GM21717 (cell line): Measurements from ENCODE around the gene OR6C68.
"Not testable (repeated sequence)": the region's sequence is repeated elsewhere in the genome, so short reads cannot be mapped to it uniquely, and the experiment has no call there.

Experiments
- ATAC-seq: cut with Tn5 transposase; IDR thresholded peaks from one replicate; pipeline ENCODE4 v1.9.1; 2021; ENCODE audit warnings: mild to moderate bottlenecking, moderate library complexity; ENCODE audit not compliant: unreplicated experiment

Gene OR6C68

DNA sequence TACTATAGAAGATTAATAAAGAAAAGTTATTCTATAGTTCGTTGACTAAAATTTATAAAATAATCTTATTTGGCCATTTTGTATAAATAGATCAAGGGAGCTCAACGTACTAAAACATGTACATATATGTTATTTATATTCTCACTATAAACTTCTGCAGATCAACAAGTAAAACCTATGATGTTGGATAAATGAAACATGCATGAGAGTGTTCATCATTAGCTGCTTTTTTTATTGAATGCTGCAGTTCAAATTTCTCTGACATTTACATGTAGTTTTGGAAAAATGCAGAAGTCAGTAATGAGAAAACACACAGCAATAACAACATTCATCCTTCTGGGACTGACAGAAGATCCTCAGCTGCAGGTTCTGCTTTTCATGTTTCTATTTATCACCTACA, at the start of gene OR6C68:
Gene OR6C68, plus strand, starts transcription at position 301 of the 400 bp plus-strand sequence. Its CDS starts 0 bp downstream, at position 301.
- ATAC-seq: no peak

DNA sequence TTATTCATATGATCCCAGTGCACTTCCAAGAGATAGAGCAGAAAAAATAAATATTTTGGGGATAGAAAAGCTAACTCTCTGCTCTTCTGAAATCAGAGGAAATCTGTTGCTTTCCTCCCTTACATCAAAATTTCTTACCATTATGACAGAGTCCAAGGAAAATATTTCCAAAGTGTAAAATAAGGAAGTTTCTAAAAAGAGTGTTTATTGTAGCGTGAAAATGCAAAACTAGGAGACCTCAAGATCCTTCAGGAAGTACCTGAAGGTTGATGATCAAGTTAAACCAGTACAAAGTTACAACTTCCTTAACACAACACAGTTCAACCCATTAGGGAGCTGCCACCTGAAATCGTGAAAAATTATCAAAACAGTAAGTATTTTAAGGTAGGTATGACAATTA, 48.4 kb upstream of the OR6C68 start, which contains the start of gene OR6C2:
Gene OR6C2, plus strand, starts transcription at position 301 of the 400 bp plus-strand sequence. CDS start 8,138 bp downstream, outside the sequence.
- no peak for ATAC-seq

DNA sequence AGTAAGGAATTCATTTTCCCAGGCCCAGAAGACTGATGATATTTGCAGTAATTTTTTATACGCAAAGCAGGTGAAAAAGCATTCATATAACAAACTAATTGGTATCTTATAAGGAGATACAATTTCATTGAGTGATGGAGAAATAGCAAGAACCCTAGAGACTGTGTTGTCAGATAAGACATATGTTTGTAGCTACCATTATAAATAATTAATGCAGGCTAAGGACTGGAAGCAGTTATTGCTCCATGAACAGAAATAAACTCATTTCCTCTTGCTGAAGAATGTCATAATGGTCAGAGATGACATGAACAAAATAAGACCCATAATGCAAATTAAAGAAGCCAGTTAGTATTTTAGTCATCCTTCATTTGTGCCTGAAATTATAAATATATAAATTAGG, 46.8 kb upstream of the OR6C68 start:
- ATAC-seq: no peak

DNA sequence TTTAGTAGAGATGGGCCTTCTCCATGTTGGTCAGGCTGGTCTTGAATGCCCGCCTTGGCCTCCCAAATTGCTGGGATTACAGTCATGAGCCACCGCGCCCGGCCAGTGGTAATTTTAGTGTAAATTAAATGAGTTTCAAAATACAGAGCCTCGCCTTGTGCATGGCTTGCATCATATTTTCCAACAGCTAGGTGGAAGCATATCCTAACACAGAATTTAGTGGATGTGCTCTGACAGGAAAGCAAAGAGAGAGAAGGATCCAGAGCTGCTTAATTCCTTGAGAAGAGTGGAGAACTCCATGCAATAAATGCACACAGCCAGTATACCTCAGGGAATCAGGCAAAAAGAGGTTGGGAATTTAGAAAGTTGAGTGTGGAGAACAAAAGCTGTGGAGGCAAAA, 45.9 kb upstream of the OR6C68 start:
- no peak for ATAC-seq

DNA sequence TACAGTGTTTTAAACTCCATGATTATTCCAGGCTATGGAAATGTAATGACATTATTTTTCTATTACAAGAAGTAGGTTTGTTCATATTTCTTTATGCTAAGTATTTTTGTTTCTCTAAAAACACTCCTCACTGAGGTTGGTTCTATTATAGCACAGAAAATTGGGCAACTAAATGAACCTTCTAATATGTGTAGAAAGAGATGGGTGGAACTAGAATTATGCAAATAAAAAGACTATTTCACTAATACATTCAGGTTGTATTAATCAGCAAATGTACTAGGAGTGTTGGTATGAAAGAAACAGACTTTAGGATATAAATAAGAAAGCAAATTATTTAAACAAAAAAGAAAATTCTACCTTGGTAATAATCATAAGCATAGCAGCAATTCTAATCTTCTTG, 43.4 kb upstream of the OR6C68 start:
- ATAC-seq: no peak

DNA sequence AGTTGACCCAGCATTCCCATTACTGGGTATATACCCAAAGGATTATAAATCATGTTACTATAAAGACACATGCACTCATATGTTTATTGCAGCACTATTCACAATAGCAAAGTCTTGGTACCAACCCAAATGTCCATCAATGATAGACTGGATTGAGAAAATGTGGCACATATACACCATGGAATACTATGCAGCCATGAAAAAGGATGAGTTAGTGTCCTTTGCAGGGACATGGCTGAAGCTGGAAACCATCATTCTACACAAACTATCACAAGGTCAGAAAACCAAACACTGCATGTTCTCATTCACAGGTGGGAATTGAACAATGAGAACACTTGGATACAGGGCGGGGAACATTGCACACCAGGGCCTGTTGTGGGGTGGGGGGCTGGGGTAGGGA, 27.3 kb upstream of the OR6C68 start:
- not testable (repeated sequence) for ATAC-seq

DNA sequence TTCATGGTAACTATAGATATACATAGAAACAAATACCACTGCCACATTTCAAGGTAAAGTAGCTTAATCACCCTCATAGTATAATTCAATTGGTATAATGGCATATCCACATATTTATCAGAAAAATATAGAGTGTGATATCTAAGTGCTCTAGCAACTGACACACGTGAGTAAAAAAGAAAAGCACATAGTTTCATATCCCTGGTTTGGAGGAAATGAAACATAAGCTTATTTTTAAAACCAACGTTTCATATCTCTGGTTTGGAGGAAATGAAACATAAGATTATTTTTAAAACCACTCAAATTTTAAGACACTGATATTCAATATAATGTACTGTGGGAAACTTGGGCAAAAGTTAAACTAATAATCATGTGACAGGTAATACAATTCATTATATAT, 24.3 kb upstream of the OR6C68 start:
- ATAC-seq: no peak

DNA sequence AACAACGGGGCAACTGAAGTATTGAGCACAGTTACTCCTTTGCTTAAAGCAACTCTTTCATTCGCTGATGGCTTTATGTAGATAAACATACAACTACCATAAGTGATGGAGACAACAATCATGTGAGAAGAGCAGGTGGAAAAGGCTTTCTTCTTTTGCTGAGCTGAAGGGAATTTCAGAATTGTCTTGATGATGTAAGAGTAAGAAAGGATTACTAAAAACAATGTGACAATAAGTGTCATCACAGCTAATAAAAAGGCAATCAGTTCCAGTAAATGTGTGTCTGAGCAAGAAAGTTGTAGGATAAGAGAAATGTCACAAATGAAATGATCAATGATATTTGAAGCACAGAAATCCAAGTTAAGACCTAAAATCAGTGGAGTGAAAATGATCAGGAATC, 22.9 kb upstream of the OR6C68 start:
- ATAC-seq: no peak

DNA sequence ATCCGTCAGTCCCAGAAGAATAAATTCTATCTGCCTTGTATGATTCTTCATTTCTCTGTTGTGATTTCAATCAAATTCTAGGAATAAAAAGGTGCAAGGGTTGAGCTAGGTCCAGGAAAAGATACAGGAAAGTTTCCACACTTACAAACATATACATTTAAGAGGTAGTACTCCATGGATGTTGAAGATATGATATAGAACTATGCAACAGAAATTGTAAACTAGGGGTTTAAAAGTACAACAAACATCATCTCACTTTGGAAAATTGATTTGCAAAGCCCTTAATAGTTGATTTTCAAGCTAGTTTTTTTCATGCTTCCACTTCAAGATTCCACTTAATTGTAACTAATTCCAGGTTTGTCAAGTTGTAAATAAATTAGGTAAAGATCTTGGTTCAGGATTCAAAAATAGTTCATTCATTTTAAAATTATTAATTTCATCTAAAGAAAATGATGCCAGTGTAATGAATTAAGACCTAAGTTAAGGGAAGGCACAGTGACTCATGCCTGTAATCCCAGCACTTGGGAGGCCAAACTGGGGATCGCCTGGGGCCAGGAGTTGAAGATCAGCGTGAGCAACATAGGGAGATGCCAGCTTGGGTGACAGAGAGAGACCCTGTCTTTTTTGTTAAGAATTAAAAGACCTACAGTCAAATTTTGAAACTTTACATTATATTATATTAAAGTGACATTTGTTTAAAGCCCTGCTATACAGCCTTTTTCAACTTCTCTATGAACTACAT, 21.9 kb upstream of the OR6C68 start, which contains the start of gene OR6C70:
Gene OR6C70, minus strand, starts transcription at position 51 of the 742 bp plus-strand sequence. Its CDS starts 0 bp downstream, at position 51.
- ATAC-seq: no peak

DNA sequence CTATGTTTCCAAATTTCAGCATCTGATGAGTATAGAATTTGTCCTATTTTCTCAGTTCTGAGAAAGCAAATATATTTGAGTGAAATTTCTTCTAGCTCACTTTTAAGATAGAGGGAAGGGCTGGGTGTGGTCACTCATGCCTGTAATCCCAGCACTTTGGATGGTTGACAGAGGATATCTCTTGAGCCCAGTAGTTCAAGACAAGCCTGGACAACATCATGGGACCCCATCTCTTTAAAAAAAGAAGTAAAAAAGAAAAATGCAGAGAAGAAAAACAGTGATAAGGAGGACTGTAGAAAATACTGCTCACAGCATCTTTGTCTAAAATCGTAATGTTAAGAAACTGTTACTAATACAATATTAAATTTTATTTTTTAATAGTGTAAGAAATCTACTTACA, 19.9 kb upstream of the OR6C68 start:
- ATAC-seq: no peak

DNA sequence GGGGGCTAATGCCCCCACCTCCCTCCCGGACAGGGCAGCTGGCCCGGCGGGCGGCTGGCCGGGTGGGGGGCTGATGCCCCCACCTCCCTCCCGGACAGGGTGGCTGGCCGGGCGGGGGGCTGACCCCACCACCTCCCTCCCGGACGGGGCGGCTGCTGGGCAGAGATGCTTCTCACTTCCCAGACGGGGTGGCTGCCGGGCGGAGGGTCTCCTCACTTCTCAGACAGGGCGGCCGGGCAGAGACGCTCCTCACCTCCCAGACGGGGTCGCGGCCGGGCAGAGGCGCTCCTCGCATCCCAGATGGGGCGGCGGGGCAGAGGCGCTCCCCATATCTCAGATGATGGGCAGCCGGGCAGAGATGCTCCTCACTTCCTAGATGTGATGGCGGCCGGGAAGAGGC, 13.0 kb upstream of the OR6C68 start:
- not testable (repeated sequence) for ATAC-seq

DNA sequence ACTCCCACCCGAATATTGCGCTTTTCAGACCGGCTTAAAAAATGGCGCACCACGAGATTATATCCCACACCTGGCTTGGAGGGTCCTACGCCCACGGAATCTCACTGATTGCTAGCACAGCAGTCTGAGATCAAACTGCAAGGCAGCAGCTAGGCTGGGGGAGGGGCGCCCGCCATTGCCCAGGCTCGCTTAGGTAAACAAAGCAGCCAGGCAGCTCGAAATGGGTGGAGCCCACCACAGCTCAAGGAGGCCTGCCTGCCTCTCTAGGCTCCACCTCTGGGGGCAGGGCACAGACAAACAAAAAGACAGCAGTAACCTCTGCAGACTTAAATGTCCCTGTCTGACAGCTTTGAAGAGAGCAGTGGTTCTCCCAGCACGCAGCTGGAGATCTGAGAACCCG, 7.9 kb upstream of the OR6C68 start:
- ATAC-seq: not testable (repeated sequence)

DNA sequence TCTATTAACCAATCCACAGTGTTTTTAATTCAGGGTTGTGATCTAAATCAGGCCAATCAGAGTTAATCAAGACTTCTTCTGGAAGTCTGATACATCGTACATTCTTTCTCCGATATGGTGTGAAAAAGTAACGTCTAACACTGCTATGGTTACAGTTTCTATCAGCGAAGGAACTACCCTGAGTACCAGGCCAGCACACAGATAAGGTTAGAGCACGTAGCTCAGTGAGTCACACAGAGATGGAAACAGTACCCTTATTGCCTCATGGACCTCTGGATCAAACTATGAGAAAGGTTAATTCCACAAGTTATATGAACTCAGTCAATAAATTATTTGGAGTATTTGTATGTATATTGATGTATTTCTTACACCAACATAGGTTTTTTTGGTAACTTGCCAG, 3.3 kb downstream of the OR6C68 start:
- ATAC-seq: no peak

DNA sequence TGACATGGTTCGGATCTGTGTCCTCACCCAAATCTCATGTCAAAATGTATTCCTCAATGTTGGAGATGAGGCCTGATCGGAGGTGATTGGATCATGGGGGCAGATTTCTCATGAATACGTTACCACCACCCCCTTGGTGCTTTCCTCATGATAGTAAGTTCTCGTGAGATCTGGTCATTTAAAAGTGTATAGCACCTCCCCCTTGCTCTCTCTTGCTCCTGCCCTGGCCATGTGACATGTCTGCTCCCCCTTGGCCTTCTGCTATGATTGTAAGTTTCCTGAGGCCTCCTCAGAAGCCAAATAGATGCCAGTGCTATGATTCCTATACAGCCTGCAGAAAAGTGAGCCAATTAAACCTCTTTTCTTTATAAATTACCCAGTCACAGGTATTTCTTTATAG, 7.1 kb downstream of the OR6C68 start:
- no peak for ATAC-seq

DNA sequence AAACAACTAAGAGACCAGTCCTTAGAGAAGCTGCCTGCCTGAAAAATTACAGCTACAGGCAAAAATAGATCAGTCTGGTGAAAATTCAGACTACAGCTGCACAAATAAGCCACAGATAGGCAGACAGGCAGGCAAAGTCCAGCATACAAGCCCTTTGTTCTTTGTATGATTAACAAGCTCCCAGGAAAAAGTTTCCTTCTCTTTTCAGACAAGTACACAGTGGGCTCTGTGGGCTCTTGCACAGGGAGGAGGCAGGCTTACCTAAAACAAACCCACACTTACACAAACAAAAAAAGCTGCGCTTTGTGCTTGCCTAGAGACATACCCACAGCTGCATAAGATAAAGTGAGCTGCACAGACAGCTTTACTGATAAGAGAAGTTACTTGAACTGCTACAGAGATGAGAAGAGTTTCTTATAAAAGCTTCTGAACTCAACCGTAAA, 7.7 kb downstream of the OR6C68 start:
- ATAC-seq: no peak

DNA sequence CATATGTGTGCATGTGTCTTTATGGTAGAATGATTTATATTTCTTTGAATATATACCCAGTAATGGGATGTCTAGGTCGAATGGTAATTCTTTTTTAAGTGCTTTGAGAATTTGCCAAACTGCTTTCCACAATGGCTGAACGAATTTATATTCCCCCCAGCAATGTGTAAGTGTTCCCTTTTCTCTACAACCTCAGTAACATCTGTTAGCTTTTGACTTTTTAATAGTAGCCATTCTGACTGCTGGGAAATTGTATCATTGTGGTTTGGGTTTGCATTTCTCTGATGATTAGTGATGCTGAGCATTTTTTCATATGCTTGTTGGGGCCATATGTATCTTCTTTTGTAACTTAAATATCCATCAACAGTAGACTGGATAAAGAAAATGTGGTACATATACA, 9.4 kb downstream of the OR6C68 start:
- ATAC-seq: no peak

DNA sequence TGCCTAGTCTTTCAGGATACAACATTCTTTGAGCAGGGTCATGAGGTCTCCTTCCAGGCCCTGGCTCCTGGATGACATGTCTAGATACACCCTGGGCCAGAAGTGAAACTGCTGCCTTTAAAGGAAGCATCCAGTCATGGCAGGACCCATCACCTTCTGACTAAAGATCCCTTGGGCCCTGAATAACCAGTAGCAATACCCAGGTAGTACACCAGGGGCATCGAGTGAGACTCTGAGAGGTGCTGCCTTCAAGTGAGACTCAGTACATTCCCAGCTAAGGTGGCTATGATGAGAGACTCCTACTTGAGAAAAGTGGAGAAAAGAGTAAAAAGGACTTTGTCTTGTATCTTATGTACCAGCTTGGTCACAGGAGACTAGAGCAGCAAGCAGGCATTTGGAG, 23.5 kb downstream of the OR6C68 start:
- ATAC-seq: no peak

DNA sequence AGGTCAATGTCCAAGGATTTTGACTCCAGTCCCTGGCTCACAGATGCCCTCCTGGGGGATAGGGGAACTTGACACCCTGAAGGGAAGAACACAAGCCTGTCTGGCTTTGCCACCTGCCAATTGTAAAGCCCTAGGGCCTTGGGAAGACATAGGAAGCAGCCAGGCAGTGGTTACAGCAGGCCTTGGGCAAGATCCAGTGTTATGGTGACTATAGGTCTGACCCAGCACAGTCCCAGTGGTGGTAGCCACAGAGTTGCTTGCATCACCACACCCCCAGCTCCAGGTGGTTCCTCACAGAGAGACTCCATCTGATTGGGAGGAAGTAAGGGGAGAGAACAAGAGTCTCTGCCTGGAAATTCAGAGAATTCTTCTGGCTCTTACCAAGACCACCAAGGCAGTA, 24.2 kb downstream of the OR6C68 start:
- ATAC-seq: no peak
